ENCODE measurements around the gene STXBP1. TPM values are rescaled to one million over a fixed set of nuclear protein-coding genes. Genes with fewer than 3 reads are reported as not detected.

The STXBP1 gene
- total RNA-seq, 1 donor from 2014 or later = 37.5 TPM

GRCh38 chr9:127734747-127735529 lies 122.9 kb downstream of the STXBP1 start, which contains the start of gene TOR2A:
TOR2A (minus strand) TSS chr9:127735294; CDS start chr9:127735270, 24 bp downstream.
- DNase-seq (ENCODE audit: low read depth) = peak; percentile 85

- no peak for DNase-seq (ENCODE audit: low read depth)
These were observed 123.6 kb downstream of the STXBP1 start for GRCh38 chr9:127735530-127736185.

- no peak for DNase-seq (ENCODE audit: low read depth)
These were observed 126.6 kb downstream of the STXBP1 start for GRCh38 chr9:127738666-127739065.

GRCh38 chr9:127739614-127740330 lies 127.7 kb downstream of the STXBP1 start:
- DNase-seq (ENCODE audit: low read depth) = no peak

- DNase-seq (ENCODE audit: low read depth) = peak; percentile 48
These were observed 129.9 kb downstream of the STXBP1 start for GRCh38 chr9:127741831-127742434.

Other genes with a start within 250 kb of the STXBP1 start
- gene SLC2A8, start 215.1 kb upstream of the STXBP1 start, total RNA-seq = 16.3 and 18.6 TPM in 2 replicates
- 6.6 and 14.5 TPM in 2 replicates for gene ZNF79, start 187.9 kb upstream of the STXBP1 start, total RNA-seq
- 1,410 and 1,691 TPM in 2 replicates for gene RPL12, start 160.9 kb upstream of the STXBP1 start, total RNA-seq
- 14.4 and 19.8 TPM in 2 replicates for gene LRSAM1, start 160.8 kb upstream of the STXBP1 start, total RNA-seq
- gene CFAP157, start 94.7 kb downstream of the STXBP1 start, total RNA-seq = 0.10 TPM in 1 of 2 replicates, not detected in the other
- gene PTRH1, start 103.4 kb downstream of the STXBP1 start, total RNA-seq = 21.8 and 45.1 TPM in 2 replicates
- 0.10 TPM in 1 of 2 replicates, not detected in the other for gene TTC16, start 103.8 kb downstream of the STXBP1 start, total RNA-seq
- gene TOR2A, start 123.0 kb downstream of the STXBP1 start, total RNA-seq = 3.3 and 6.4 TPM in 2 replicates
- gene SH2D3C, start 166.4 kb downstream of the STXBP1 start, total RNA-seq = 0.05 and 0.17 TPM in 2 replicates
- gene CDK9, start 173.8 kb downstream of the STXBP1 start, total RNA-seq = 43.6 and 69.1 TPM in 2 replicates
- gene FPGS, start 190.6 kb downstream of the STXBP1 start, total RNA-seq = 75.2 and 136 TPM in 2 replicates
- 0.87 and 6.8 TPM in 2 replicates for gene ENG, start 242.4 kb downstream of the STXBP1 start, total RNA-seq